GM23338 (cell line): ENCODE data around the gene EGLN3. TPM values are rescaled to one million over a fixed set of nuclear protein-coding genes. Genes with fewer than 3 reads are reported as not detected.

ENCODE experiments used
- ATAC-seq: fragments of 200-7000 bp; cut with Tn5 transposase; 3 replicates; pipeline ENCODE4 v1.9.1; 2020
- DNase-seq: peaks from one replicate; pipeline ENCODE4 v3.0.0-alpha.2; 2015; ENCODE audit warnings: low spot score
- H2AFZ ChIP-seq: fragments of 200-600 bp; sonication (generic); 2 replicates; pipeline ENCODE4 v1.8.0; 2016; ENCODE audit warnings: antibody characterized with exemption, mild to moderate bottlenecking, moderate library complexity
- H3F3A ChIP-seq: fragments of 200-600 bp; sonication (generic); replicated peaks from 2 replicates; pipeline ENCODE4 v1.8.0; 2017; ENCODE audit warnings: antibody characterized with exemption, mixed run types, low read depth
- H3K27ac ChIP-seq: fragments of 200-600 bp; sonication (generic); 2 replicates; pipeline ENCODE4 v1.6.1; 2016; ENCODE audit warnings: low read depth
- H3K27me3 ChIP-seq: fragments of 200-600 bp; sonication (generic); 2 replicates; pipeline ENCODE4 v1.8.0; 2016; ENCODE audit warnings: mild to moderate bottlenecking, mixed run types, moderate library complexity; ENCODE audit not compliant: insufficient read depth
- H3K36me3 ChIP-seq: fragments of 200-600 bp; sonication (generic); 2 replicates; pipeline ENCODE4 v1.8.0; 2016; ENCODE audit warnings: mild to moderate bottlenecking; ENCODE audit not compliant: insufficient read depth
- H3K4me1 ChIP-seq: fragments of 200-600 bp; sonication (generic); 2 replicates; pipeline ENCODE4 v1.8.0; 2016; ENCODE audit warnings: mild to moderate bottlenecking, moderate library complexity; ENCODE audit not compliant: insufficient read depth
- H3K4me2 ChIP-seq: fragments of 200-600 bp; sonication (generic); 2 replicates; pipeline ENCODE4 v1.7.1; 2017; ENCODE audit warnings: mixed run types
- H3K4me3 ChIP-seq: fragments of 200-600 bp; sonication (generic); 2 replicates; pipeline ENCODE4 v1.6.1; 2016; ENCODE audit warnings: mixed run types
- H3K79me2 ChIP-seq: fragments of 200-600 bp; sonication (generic); replicated peaks from 2 replicates; pipeline ENCODE4 v1.8.0; 2017; ENCODE audit warnings: mild to moderate bottlenecking; ENCODE audit not compliant: insufficient read depth
- H3K9me2 ChIP-seq: fragments of 200-600 bp; sonication (generic); 2 replicates; pipeline ENCODE4 v1.8.0; 2017; ENCODE audit not compliant: insufficient read depth
- H4K20me1 ChIP-seq: fragments of 200-600 bp; sonication (generic); replicated peaks from 2 replicates; pipeline ENCODE4 v1.8.0; 2017; ENCODE audit warnings: mild to moderate bottlenecking; ENCODE audit not compliant: insufficient read depth
- H3K27ac Mint-ChIP-seq: 2 replicates; pipeline ENCODE4 v1.8.0; 2020; ENCODE audit warnings: inconsistent platforms, mild to moderate bottlenecking, moderate library complexity, mixed read lengths
- H3K27me3 Mint-ChIP-seq: 3 replicates; pipeline ENCODE4 v1.8.0; 2022; ENCODE audit warnings: low read depth, mild to moderate bottlenecking, moderate library complexity, mixed read lengths, inconsistent platforms; ENCODE audit not compliant: insufficient read depth, poor library complexity
- H3K36me3 Mint-ChIP-seq: 3 replicates; pipeline ENCODE4 v1.8.0; 2021; ENCODE audit warnings: low read depth, mild to moderate bottlenecking, inconsistent platforms, moderate library complexity, mixed read lengths
- H3K4me1 Mint-ChIP-seq: 3 replicates; pipeline ENCODE4 v1.8.0; 2020; ENCODE audit warnings: mild to moderate bottlenecking, inconsistent platforms, mixed read lengths
- H3K4me3 Mint-ChIP-seq: 3 replicates; pipeline ENCODE4 v1.8.0; 2021; ENCODE audit warnings: moderate library complexity, mild to moderate bottlenecking, inconsistent platforms, mixed read lengths
- H3K9me3 Mint-ChIP-seq: 3 replicates; pipeline ENCODE4 v1.8.0; 2020; ENCODE audit warnings: moderate library complexity, mild to moderate bottlenecking, inconsistent platforms, mixed read lengths
- CTCF ChIP-seq, 2 experiments: fragments of 200-600 bp in 1 of 2; sonication (generic) in 1 of 2; conservative IDR thresholded peaks; 2 replicates each; pipeline versions ENCODE4 v1.5.1 to v1.6.1; 2016 to 2017; ENCODE audit warnings: antibody characterized with exemption in 2 of 2, low read depth in 2 of 2, mild to moderate bottlenecking in 2 of 2, moderate library complexity in 1 of 2
- NANOG ChIP-seq: IDR thresholded peaks from 2 replicates; pipeline ENCODE4 v1.6.1; 2016; ENCODE audit warnings: antibody characterized with exemption, borderline replicate concordance
- REST ChIP-seq: IDR thresholded peaks from one replicate; pipeline ENCODE4 v1.6.1; 2018; ENCODE audit warnings: antibody characterized with exemption; ENCODE audit not compliant: unreplicated experiment
- polyA plus RNA-seq: library from polyadenylated mRNA; unstranded; fragments of >200 nt; fragmentation: Nextera tagmentation; extraction: Ambion mirVana; gene quantifications from 2 replicates; pipeline ENCODE4 v1.2.1, GENCODE V29; 2016
- total RNA-seq: library from RNA; depleted of rRNA; stranded (reverse); fragments of >200 nt; shearing (Covaris generic); gene quantifications from 2 replicates; pipeline ENCODE4 v1.2.3, GENCODE V29; 2014

The EGLN3 gene
- total and polyA plus RNA-seq, 2 experiments from 2014 or later: 26.8 to 42.9 TPM

- H3K4me3 Mint-ChIP-seq: no peak overlapping the region
- peak; percentile 66 for ATAC-seq
These were observed 42.2 kb downstream of the EGLN3 start for GRCh38 chr14:33908540-33909223.

More at GRCh38 chr14:33908540-33909223, 42.2 kb downstream of the EGLN3 start:
- Histone ChIP-seq H3K4me2 (no peak overlapping the region), H3K4me3 (no peak overlapping the region), H3K36me3 (no peaks in the 10 kb centered on the region), H3K27me3 (no peaks in the 10 kb centered on the region), H4K20me1 (no peaks in the 10 kb centered on the region), H3K9me2 (no peaks in the 10 kb centered on the region), H3K27ac (no peak overlapping the region), H3K4me1 (no peaks in the 10 kb centered on the region), H3F3A (no peaks in the 10 kb centered on the region), H2AFZ (no peak overlapping the region), H3K79me2 (no peaks in the 10 kb centered on the region)
- Mint-ChIP-seq H3K27me3 (no peaks in the 10 kb centered on the region), H3K9me3 (no peaks in the 10 kb centered on the region), H3K36me3 (no peaks in the 10 kb centered on the region), H3K27ac (no peak overlapping the region), H3K4me1 (peaks cover 5% of the 10 kb centered on the region; the same call in 2 of the 3 replicates)
- TF ChIP-seq NANOG: no peak
- peak; percentile 64 to 79 for TF ChIP-seq CTCF (conservative IDR thresholded peaks at IDR 0.05; ENCODE audit: low read depth in 2 of 2)
- no peak for TF ChIP-seq REST
- peak; percentile 68 for DNase-seq
